Measurements from ENCODE around the gene ADAMTSL1.

The ADAMTSL1 gene

GRCh38 chr9:18705796-18706392 is 231.9 kb downstream of the ADAMTSL1 start:
- TF ChIP-seq CTCF (conservative IDR thresholded peaks at IDR 0.05; ENCODE audit: low read length) (no peak), EZH2phosphoT487 (IDR thresholded peaks at IDR 0.05; ENCODE audit: borderline replicate concordance) (no peak)
- H4K20me1 ChIP-seq (ENCODE audit: insufficient read depth, low read length, poor library complexity, severe bottlenecking): no peaks in the 10 kb centered on the region
- no peaks in the 10 kb centered on the region for H3K36me3 ChIP-seq (ENCODE audit: insufficient read depth, low read length)
- H3K79me2 ChIP-seq (ENCODE audit: insufficient read depth, low read length): no peaks in the 10 kb centered on the region
- no peak overlapping the region for H2AFZ ChIP-seq (ENCODE audit: low read length)
- no peaks in the 10 kb centered on the region for H3K9me3 ChIP-seq (ENCODE audit: insufficient read depth, low read depth, low read length)
- H3K4me1 ChIP-seq (ENCODE audit: insufficient read depth, low read length, poor library complexity, severe bottlenecking): no peaks in the 10 kb centered on the region
- H3K9ac ChIP-seq (ENCODE audit: low read depth, low read length, poor library complexity, severe bottlenecking): no peak overlapping the region
- no peaks in the 10 kb centered on the region for H3K27me3 ChIP-seq (ENCODE audit: insufficient read depth, low read length, poor library complexity, severe bottlenecking)
- no peak overlapping the region for H3K4me2 ChIP-seq (ENCODE audit: low read depth, low read length, poor library complexity, severe bottlenecking)
- no peaks in the 10 kb centered on the region for H3K9me2 ChIP-seq (replicated peaks; ENCODE audit: low read depth, low read length)
- H3F3A ChIP-seq (ENCODE audit: low read depth): no peaks in the 10 kb centered on the region
- H3K4me3 ChIP-seq (ENCODE audit: low read length, poor library complexity, severe bottlenecking): no peak overlapping the region

DNA sequence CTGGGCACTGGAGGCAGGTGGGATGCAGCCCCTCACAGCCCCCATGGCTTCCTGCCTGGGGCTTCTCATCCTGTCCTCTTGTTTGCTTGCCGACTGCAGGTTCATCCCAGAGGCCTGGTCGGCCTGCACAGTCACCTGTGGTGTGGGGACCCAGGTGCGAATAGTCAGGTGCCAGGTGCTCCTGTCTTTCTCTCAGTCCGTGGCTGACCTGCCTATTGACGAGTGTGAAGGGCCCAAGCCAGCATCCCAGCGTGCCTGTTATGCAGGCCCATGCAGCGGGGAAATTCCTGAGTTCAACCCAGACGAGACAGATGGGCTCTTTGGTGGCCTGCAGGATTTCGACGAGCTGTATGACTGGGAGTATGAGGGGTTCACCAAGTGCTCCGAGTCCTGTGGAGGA is 232.7 kb downstream of the ADAMTSL1 start:
- Histone ChIP-seq H3K9ac (ENCODE audit: low read depth, low read length, poor library complexity, severe bottlenecking) (no peak overlapping the region), H3K4me2 (ENCODE audit: low read depth, low read length, poor library complexity, severe bottlenecking) (no peak overlapping the region), H3K79me2 (ENCODE audit: insufficient read depth, low read length) (no peaks in the 10 kb centered on the region), H3K4me3 (ENCODE audit: low read length, poor library complexity, severe bottlenecking) (no peak overlapping the region), H3K4me1 (ENCODE audit: insufficient read depth, low read length, poor library complexity, severe bottlenecking) (no peaks in the 10 kb centered on the region), H3K9me2 (replicated peaks; ENCODE audit: low read depth, low read length) (no peaks in the 10 kb centered on the region), H3K9me3 (ENCODE audit: insufficient read depth, low read depth, low read length) (no peaks in the 10 kb centered on the region), H4K20me1 (ENCODE audit: insufficient read depth, low read length, poor library complexity, severe bottlenecking) (no peaks in the 10 kb centered on the region), H2AFZ (ENCODE audit: low read length) (no peak overlapping the region), H3K27me3 (ENCODE audit: insufficient read depth, low read length, poor library complexity, severe bottlenecking) (no peaks in the 10 kb centered on the region), H3K36me3 (ENCODE audit: insufficient read depth, low read length) (no peaks in the 10 kb centered on the region), H3F3A (ENCODE audit: low read depth) (no peaks in the 10 kb centered on the region)
- TF ChIP-seq CTCF (conservative IDR thresholded peaks at IDR 0.05; ENCODE audit: low read length): no peak
- no peak for TF ChIP-seq EZH2phosphoT487 (IDR thresholded peaks at IDR 0.05; ENCODE audit: borderline replicate concordance)

- Histone ChIP-seq H2AFZ (ENCODE audit: low read length) (no peak overlapping the region), H3K9me2 (replicated peaks; ENCODE audit: low read depth, low read length) (no peaks in the 10 kb centered on the region), H3K79me2 (ENCODE audit: insufficient read depth, low read length) (no peaks in the 10 kb centered on the region), H3K27me3 (ENCODE audit: insufficient read depth, low read length, poor library complexity, severe bottlenecking) (no peaks in the 10 kb centered on the region), H3K36me3 (ENCODE audit: insufficient read depth, low read length) (no peaks in the 10 kb centered on the region), H3K4me1 (ENCODE audit: insufficient read depth, low read length, poor library complexity, severe bottlenecking) (no peaks in the 10 kb centered on the region), H4K20me1 (ENCODE audit: insufficient read depth, low read length, poor library complexity, severe bottlenecking) (no peaks in the 10 kb centered on the region), H3K9me3 (ENCODE audit: insufficient read depth, low read depth, low read length) (no peaks in the 10 kb centered on the region), H3K4me2 (ENCODE audit: low read depth, low read length, poor library complexity, severe bottlenecking) (no peak overlapping the region), H3F3A (ENCODE audit: low read depth) (no peaks in the 10 kb centered on the region), H3K9ac (ENCODE audit: low read depth, low read length, poor library complexity, severe bottlenecking) (no peak overlapping the region), H3K4me3 (ENCODE audit: low read length, poor library complexity, severe bottlenecking) (no peak overlapping the region)
- no peak for TF ChIP-seq EZH2phosphoT487 (IDR thresholded peaks at IDR 0.05; ENCODE audit: borderline replicate concordance)
- TF ChIP-seq CTCF (conservative IDR thresholded peaks at IDR 0.05; ENCODE audit: low read length): no peak
Observed at GRCh38 chr9:18707061-18707461, 233.1 kb downstream of the ADAMTSL1 start.
